DND-41 (cell line): Measurements from ENCODE around the gene AGRN.

Experiments used
- EZH2 ChIP-seq: IDR thresholded peaks from 3 replicates; pipeline ENCODE4 v1.6.1; 2012; ENCODE audit warnings: borderline replicate concordance, low read depth, mild to moderate bottlenecking, moderate library complexity, low read length, inconsistent platforms; ENCODE audit not compliant: severe bottlenecking
- TF ChIP-seq, protein P1 (sequence below): IDR thresholded peaks from 2 replicates; pipeline ENCODE4 v1.5.1; 2012; ENCODE audit warnings: borderline replicate concordance, low read length, moderate library complexity, mild to moderate bottlenecking; ENCODE audit not compliant: poor library complexity, severe bottlenecking; ENCODE audit errors: extremely low read depth

DNA sequence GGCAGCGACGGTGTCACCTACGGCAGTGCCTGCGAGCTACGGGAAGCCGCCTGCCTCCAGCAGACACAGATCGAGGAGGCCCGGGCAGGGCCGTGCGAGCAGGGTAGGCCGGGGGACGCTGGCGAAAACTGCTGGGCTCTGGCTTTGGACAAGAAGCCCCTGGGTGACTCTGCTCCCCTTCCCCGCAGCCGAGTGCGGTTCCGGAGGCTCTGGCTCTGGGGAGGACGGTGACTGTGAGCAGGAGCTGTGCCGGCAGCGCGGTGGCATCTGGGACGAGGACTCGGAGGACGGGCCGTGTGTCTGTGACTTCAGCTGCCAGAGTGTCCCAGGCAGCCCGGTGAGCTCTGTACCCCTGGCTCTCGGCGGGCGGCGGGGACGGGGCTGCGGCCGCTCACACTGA, 24.0 kb downstream of the AGRN start:
- TF ChIP-seq, protein P1, sequence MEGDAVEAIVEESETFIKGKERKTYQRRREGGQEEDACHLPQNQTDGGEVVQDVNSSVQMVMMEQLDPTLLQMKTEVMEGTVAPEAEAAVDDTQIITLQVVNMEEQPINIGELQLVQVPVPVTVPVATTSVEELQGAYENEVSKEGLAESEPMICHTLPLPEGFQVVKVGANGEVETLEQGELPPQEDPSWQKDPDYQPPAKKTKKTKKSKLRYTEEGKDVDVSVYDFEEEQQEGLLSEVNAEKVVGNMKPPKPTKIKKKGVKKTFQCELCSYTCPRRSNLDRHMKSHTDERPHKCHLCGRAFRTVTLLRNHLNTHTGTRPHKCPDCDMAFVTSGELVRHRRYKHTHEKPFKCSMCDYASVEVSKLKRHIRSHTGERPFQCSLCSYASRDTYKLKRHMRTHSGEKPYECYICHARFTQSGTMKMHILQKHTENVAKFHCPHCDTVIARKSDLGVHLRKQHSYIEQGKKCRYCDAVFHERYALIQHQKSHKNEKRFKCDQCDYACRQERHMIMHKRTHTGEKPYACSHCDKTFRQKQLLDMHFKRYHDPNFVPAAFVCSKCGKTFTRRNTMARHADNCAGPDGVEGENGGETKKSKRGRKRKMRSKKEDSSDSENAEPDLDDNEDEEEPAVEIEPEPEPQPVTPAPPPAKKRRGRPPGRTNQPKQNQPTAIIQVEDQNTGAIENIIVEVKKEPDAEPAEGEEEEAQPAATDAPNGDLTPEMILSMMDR, result no peak
- no peak for TF ChIP-seq EZH2
